Tracheal epithelial cell (primary cell): ENCODE results near the gene NDUFC2. TPM values are rescaled to one million over a fixed set of nuclear protein-coding genes. Genes with fewer than 3 reads are reported as not detected.

Experiments used
- total RNA-seq: library from RNA; depleted of rRNA; stranded (reverse); fragments of >200 nt; gene quantifications from 2 replicates; pipeline ENCODE4 v1.2.1, GENCODE V29; 2014

The NDUFC2 gene
- 63.9 and 85.1 TPM in 2 replicates for total RNA-seq

DNA sequence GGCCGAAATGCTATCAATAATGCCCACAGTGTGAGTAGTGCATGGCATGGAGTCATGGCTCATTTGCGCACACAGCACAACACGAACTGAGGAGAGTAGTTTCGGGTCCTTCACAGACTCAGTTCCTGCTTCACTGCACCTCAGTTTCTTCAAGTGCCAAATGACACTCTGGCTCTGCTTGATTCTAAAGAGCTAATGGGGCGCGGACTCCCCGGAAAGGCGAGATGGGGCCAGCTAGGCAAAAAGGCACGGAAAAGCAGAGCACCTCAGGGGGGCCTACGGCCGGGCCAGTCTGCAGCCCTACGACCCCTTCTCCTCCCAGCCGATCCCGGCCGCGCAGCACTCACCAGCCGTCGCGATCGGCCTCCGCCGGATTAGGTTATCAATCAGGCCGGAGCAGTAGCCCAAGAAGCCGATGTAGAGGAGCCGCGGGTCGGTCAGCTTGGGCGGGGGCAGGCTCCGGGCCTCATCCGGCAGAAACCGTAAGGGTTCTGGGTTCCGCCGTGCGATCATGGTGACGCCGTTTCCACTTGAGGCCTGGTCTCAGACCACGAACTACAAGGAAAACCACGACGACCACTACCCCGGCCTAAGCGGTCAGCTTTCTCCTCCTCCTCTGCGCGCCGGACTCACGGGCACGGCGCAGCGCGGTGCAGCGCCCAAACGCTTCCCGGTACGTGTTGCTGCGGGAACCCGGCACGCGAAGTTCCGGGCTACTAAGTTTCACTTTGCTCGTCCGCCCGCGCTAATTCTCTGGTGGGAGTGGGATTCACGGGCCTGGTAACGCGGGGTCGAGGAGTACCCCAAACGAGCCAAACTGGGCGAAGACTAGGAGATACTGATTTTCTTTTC lies at the start of gene NDUFC2:
Gene NDUFC2 (minus strand): TSS at position 631 of the 852 bp plus-strand sequence. CDS start 118 bp downstream, at position 513.

DNA sequence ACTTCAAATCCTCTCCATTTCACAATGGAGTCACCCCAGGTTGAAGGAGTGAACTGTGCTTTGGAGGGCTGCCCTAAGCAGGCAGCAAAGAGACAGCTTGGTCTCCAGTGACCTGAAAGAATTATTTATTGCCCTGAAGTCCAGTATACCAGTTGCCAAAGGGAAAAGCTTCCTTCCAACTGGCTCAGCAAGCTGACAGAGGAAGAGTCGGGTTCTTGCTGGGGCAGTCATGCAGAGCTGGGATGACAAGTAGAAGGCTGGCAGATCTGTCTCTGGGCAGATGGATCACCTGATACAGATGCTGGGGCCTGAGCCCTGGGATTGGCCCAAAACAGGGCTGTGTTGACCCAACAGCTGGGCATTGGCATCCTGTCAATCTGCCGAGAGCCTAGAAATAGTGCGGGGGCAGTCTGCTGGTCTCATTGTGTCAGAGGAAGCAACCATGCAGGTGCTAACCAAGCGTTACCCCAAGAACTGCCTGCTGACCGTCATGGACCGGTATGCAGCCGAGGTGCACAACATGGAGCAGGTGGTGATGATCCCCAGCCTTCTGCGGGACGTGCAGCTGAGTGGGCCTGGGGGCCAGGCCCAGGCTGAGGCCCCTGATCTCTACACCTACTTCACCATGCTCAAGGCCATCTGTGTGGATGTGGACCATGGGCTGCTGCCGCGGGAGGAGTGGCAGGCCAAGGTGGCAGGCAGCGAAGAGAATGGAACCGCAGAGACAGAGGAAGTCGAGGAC lies 16.1 kb downstream of the NDUFC2 start, which contains the start of gene THRSP:
Gene THRSP (plus strand): TSS at position 422 of the 742 bp plus-strand sequence. CDS start 21 bp downstream, at position 443.

DNA sequence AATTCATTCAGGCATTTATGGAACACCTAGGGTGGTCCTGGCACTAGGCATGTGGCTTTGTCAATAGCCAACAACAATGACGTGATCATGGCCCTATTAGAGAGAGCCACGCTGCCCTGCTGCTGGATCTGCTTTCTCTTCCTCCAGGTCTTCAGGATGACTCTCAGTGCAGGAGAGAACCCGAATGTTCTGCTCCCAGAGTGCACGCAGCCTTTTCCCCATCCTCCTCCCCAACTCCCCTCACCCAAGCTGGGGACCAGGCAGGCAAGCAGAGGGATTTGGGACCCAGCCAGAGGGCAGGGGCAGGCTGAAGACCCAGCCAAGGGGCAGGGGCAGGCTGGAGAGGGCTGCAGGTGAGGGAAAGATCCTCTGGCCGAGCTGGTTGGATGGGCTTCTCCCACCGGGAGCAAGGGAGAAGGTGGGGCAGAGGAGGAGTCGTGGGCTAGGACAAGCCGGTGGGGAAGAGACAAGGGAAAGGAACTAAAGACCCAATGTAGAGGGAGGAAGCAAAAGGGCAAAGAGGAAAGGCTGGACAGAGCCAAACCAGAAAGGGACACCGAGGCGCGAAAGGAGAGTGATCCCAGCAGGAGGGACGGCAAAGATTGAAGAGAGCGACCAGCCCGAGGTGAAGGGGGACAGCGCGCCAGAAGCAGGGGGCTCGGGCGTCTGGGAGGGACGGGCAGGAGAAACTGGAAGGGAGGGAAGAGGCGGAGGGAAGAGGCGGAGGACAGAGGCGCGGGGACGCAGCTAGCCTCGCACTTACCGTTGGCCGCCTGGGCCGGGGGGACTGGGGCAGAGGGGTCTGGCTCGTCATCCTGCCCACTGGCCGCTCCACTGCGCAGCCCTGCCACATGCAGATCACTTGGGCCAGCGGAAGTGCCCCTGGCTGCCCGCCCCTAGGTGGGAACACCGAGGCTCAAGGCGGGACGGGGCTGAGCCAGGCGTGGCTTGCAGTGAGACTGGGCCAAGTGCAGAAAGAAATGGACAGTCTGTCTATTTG lies 57.0 kb downstream of the NDUFC2 start, which contains the start of gene KCTD14:
Gene KCTD14 (minus strand): TSS at position 880 of the 1,000 bp plus-strand sequence. CDS start 27 bp downstream, at position 853.

Other genes with a start within 250 kb of the NDUFC2 start
- gene INTS4, start 85.2 kb downstream of the NDUFC2 start, total RNA-seq = 22.2 and 28.6 TPM in 2 replicates
- 1.9 and 6.0 TPM in 2 replicates for gene KCTD14, start 56.6 kb downstream of the NDUFC2 start, total RNA-seq
- not detected in 2 replicates for gene THRSP, start 16.0 kb downstream of the NDUFC2 start, total RNA-seq
- gene ALG8, start 59.8 kb upstream of the NDUFC2 start, total RNA-seq = 15.2 and 18.5 TPM in 2 replicates
- 7.5 and 11.1 TPM in 2 replicates for gene KCTD21, start 108.8 kb upstream of the NDUFC2 start, total RNA-seq
- 3.4 and 7.5 TPM in 2 replicates for gene USP35, start 109.1 kb upstream of the NDUFC2 start, total RNA-seq